IMR-90 (cell line): ENCODE data around the gene ZNF440. TPM values are rescaled to one million over a fixed set of nuclear protein-coding genes. Genes with fewer than 3 reads are reported as not detected.

Experiments used
- ATAC-seq: fragments of 200-7000 bp; cut with Tn5 transposase; 2 replicates; pipeline ENCODE4 v1.9.1; 2020; ENCODE audit warnings: low read depth, mild to moderate bottlenecking, moderate library complexity
- BruUV-seq: library from RNA; stranded (reverse); fragments of 400-500 nt; replicated peaks from 2 replicates; lab custom pipeline; 2021; lab: Mats Ljungman, UMichigan
- CTCF ChIA-PET: fragments of 300-600 bp; formaldehyde crosslinking; extraction: SDS; loops from one replicate; lab custom pipeline; 2021; ENCODE audit warnings: antibody characterized with exemption; lab: Yijun Ruan, JAX
- POLR2A ChIA-PET: fragments of 300-600 bp; sonication (Branson Sonifier 250); formaldehyde crosslinking; loops from one replicate; lab custom pipeline; 2022; ENCODE audit warnings: antibody characterized with exemption; ENCODE audit not compliant: unreplicated experiment; lab: Charles Lee
- DNase-seq: peaks from one replicate; pipeline ENCODE4 v3.0.0; 2013
- H2AFZ ChIP-seq: replicated peaks from 2 replicates; pipeline ENCODE3; 2013; ENCODE audit warnings: low read length, mild to moderate bottlenecking; ENCODE audit not compliant: poor library complexity
- H2AK5ac ChIP-seq: 2 replicates; pipeline ENCODE4 v1.6.1; 2013; ENCODE audit warnings: low read depth, low read length, inconsistent platforms
- H2AK9ac ChIP-seq: replicated peaks from 2 replicates; pipeline ENCODE3; 2013; ENCODE audit warnings: mild to moderate bottlenecking, low read depth, low read length, moderate library complexity; ENCODE audit not compliant: poor library complexity
- H2BK120ac ChIP-seq: 2 replicates; pipeline ENCODE4 v1.6.1; 2013; ENCODE audit warnings: low read depth, low read length, inconsistent platforms
- H2BK15ac ChIP-seq: 3 replicates; pipeline ENCODE4 v1.6.1; 2013; ENCODE audit warnings: low read depth, low read length, inconsistent platforms
- H2BK20ac ChIP-seq: 2 replicates; pipeline ENCODE4 v1.6.1; 2013; ENCODE audit warnings: low read depth, mild to moderate bottlenecking, inconsistent platforms, low read length, moderate library complexity
- H2BK5ac ChIP-seq: 2 replicates; pipeline ENCODE4 v1.6.1; 2013; ENCODE audit warnings: mild to moderate bottlenecking, low read depth, low read length, inconsistent platforms; ENCODE audit not compliant: poor library complexity, severe bottlenecking
- H3K14ac ChIP-seq: replicated peaks from 2 replicates; pipeline ENCODE4 v1.6.1; 2013; ENCODE audit warnings: low read depth, low read length, inconsistent platforms
- H3K18ac ChIP-seq: 2 replicates; pipeline ENCODE4 v1.6.1; 2013; ENCODE audit warnings: low read depth, low read length, control low read depth
- H3K23ac ChIP-seq: 2 replicates; pipeline ENCODE4 v1.6.1; 2013; ENCODE audit warnings: low read depth, low read length, inconsistent platforms
- H3K27ac ChIP-seq: 2 replicates; pipeline ENCODE4 v1.5.1; 2013; ENCODE audit warnings: mild to moderate bottlenecking, control low read depth, low read length; ENCODE audit not compliant: insufficient read depth
- H3K27me3 ChIP-seq: 2 replicates; pipeline ENCODE4 v1.6.1; 2013; ENCODE audit warnings: low read length; ENCODE audit not compliant: control insufficient read depth, insufficient read depth
- H3K36me3 ChIP-seq: 2 replicates; pipeline ENCODE4 v1.6.1; 2013; ENCODE audit warnings: low read length, mixed read lengths; ENCODE audit not compliant: control insufficient read depth, insufficient read depth
- H3K4ac ChIP-seq: 2 replicates; pipeline ENCODE4 v1.6.1; 2013; ENCODE audit warnings: low read depth, low read length, inconsistent platforms
- H3K4me1 ChIP-seq: 2 replicates; pipeline ENCODE4 v1.6.1; 2013; ENCODE audit warnings: low read length, mixed read lengths; ENCODE audit not compliant: control insufficient read depth, insufficient read depth
- H3K4me2 ChIP-seq: 2 replicates; pipeline ENCODE4 v1.6.1; 2013; ENCODE audit warnings: low read depth, mild to moderate bottlenecking, control low read depth, low read length, moderate library complexity
- H3K4me3 ChIP-seq: 2 replicates; pipeline ENCODE4 v1.5.1; 2013; ENCODE audit warnings: low read depth, mild to moderate bottlenecking, control low read depth, low read length, moderate library complexity; ENCODE audit not compliant: insufficient read depth
- H3K56ac ChIP-seq: 2 replicates; pipeline ENCODE4 v1.6.1; 2013; ENCODE audit warnings: low read length, inconsistent platforms; ENCODE audit not compliant: insufficient read depth; ENCODE audit errors: extremely low read depth
- H3K79me1 ChIP-seq, 2 experiments: 2 replicates each; pipeline ENCODE4 v1.6.1; 2013; ENCODE audit warnings: low read length in 2 of 2, inconsistent platforms in 1 of 2, low read depth in 1 of 2
- H3K9ac ChIP-seq: 2 replicates; pipeline ENCODE4 v1.6.1; 2013; ENCODE audit warnings: low read depth, low read length, control low read depth
- H3K9me1 ChIP-seq: 2 replicates; pipeline ENCODE4 v1.6.1; 2013; ENCODE audit warnings: low read length, inconsistent platforms; ENCODE audit not compliant: insufficient read depth
- H3K9me3 ChIP-seq: 2 replicates; pipeline ENCODE4 v1.6.1; 2013; ENCODE audit warnings: low read length; ENCODE audit not compliant: control insufficient read depth, insufficient read depth
- H4K20me1 ChIP-seq: 2 replicates; pipeline ENCODE4 v1.6.1; 2013; ENCODE audit warnings: low read length, inconsistent platforms; ENCODE audit not compliant: insufficient read depth
- H4K5ac ChIP-seq: 2 replicates; pipeline ENCODE4 v1.6.1; 2013; ENCODE audit warnings: mild to moderate bottlenecking, low read depth, low read length, control low read depth
- H4K8ac ChIP-seq, 2 experiments: 2 replicates each; pipeline ENCODE4 v1.6.1; 2013; ENCODE audit warnings: low read depth in 2 of 2, low read length in 2 of 2, control low read depth in 1 of 2, inconsistent platforms in 1 of 2
- H4K91ac ChIP-seq: 2 replicates; pipeline ENCODE4 v1.6.1; 2013; ENCODE audit warnings: low read depth, low read length, inconsistent platforms; ENCODE audit not compliant: insufficient read depth
- CHD1 ChIP-seq: IDR thresholded peaks from 2 replicates; pipeline ENCODE4 v1.6.1; 2012; ENCODE audit warnings: low read depth, low read length, improper control_type of control experiment
- MAZ ChIP-seq: IDR thresholded peaks from 2 replicates; pipeline ENCODE4 v1.6.1; 2012; ENCODE audit warnings: low read depth, mild to moderate bottlenecking, low read length, improper control_type of control experiment, moderate library complexity, borderline replicate concordance
- RCOR1 ChIP-seq: IDR thresholded peaks from 2 replicates; pipeline ENCODE4 v1.6.1; 2012; ENCODE audit warnings: mild to moderate bottlenecking, low read length, improper control_type of control experiment; ENCODE audit not compliant: insufficient replicate concordance
- RFX5 ChIP-seq: IDR thresholded peaks from 2 replicates; pipeline ENCODE4 v1.8.0; 2012; ENCODE audit warnings: low read depth, mild to moderate bottlenecking, low read length, moderate library complexity
- SMC3 ChIP-seq: fragments of 150-350 bp; IDR thresholded peaks from 2 replicates; pipeline ENCODE4 v1.6.1; 2016; ENCODE audit warnings: low read depth, mild to moderate bottlenecking, antibody characterized with exemption, low read length, moderate library complexity
- WGBS, 2 experiments: methylation state at CpG; one replicate each; pipeline versions ENCODE4 v1.1.5 to v1.1.7; 2013; ENCODE audit warnings: missing lambda C conversion rate in 2 of 2; ENCODE audit not compliant: insufficient read length in 1 of 2; ENCODE audit errors: extremely low coverage in 2 of 2; 5-methylcytosine and 5-hydroxymethylcytosine counted together
- dilution Hi-C: fragments of 300-500 bp; cut with HindIII; formaldehyde crosslinking; loops from one replicate; pipeline ENCODE4 v1.14.3; 2018; ENCODE audit warnings: low sequenced_read_pairs; ENCODE audit not compliant: unreplicated experiment
- in situ Hi-C: fragments of 300-500 bp; cut with MboI; formaldehyde crosslinking; loops from 3 replicates; pipeline ENCODE4 v1.14.3; 2019; ENCODE audit warnings: low sequenced_read_pairs, inconsistent platforms, mixed read lengths
- intact Hi-C: fragments of 100-400 bp; cut with micrococcal nuclease; formaldehyde crosslinking; loops from 2 replicates; pipeline ENCODE4 v1.10.0; 2022
- polyA plus RNA-seq, 3 experiments: library from polyadenylated mRNA; depleted of rRNA; stranded (reverse); fragments of >200 nt; gene quantifications; 2 replicates each; pipeline ENCODE4 v1.2.3, GENCODE V29; 2012; ENCODE audit warnings: low replicate concordance in 1 of 3
- total RNA-seq: library from RNA; depleted of rRNA; stranded (reverse); fragments of >200 nt; gene quantifications from 2 replicates; pipeline ENCODE4 v1.2.3, GENCODE V29; 2012
- TF ChIP-seq, protein P1 (sequence below): fragments of 150-350 bp; IDR thresholded peaks from 2 replicates; pipeline ENCODE4 v1.6.1; 2017; ENCODE audit warnings: mild to moderate bottlenecking, antibody characterized with exemption, low read length, low read depth

ZNF440 gene
- total and polyA plus RNA-seq, 2 of the 4 experiments (the other 2 are of a cell fraction), result 2.8 to 8.4 TPM

DNA sequence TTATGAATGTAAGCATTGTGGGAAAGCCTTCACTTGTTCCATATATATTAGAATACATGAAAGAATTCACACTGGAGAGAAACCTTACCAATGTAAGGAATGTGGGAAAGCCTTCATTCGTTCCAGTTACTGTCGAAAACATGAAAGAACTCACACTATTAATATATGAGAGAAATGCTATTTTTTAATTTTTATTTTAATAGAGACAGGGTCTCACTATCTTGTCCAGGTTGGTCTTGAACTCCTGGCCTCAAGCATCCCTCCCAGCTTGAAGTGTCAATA is 7.0 kb upstream of the ZNF440 start:
- Histone ChIP-seq H3K9me3 (peaks cover 45% of the 10 kb centered on the region), H3K4me2 (no peak overlapping the region), H4K91ac (no peak overlapping the region), H3K9ac (no peak overlapping the region), H4K20me1 (no peaks in the 10 kb centered on the region), H2BK20ac (no peak overlapping the region), H3K18ac (no peak overlapping the region), H4K5ac (no peak overlapping the region), H2AK9ac (no peak overlapping the region), H3K4me1 (no peaks in the 10 kb centered on the region), H3K9me1 (no peaks in the 10 kb centered on the region), H2BK5ac (no peak overlapping the region), H3K4me3 (no peak overlapping the region), H4K8ac (no peak overlapping the region), H3K4ac (no peak overlapping the region), H2BK120ac (no peak overlapping the region), H3K27ac (no peak overlapping the region), H3K14ac (no peak overlapping the region), H3K36me3 (peaks cover 22% of the 10 kb centered on the region), H3K56ac (no peak overlapping the region), H2BK15ac (no peak overlapping the region), H3K79me1 (no peaks in the 10 kb centered on the region), H2AK5ac (no peak overlapping the region), H2AFZ (no peak overlapping the region), H3K27me3 (no peaks in the 10 kb centered on the region), H3K23ac (no peak overlapping the region)
- in situ Hi-C loops, result no loop called here
- BruUV-seq, result no TSS peak
- ATAC-seq (no peak), DNase-seq (no peak)
- ChIA-PET CTCF (no interaction called here), POLR2A (no interaction called here)
- intact Hi-C loops, result no loop called here
- no peak for TF ChIP-seq RFX5
- TF ChIP-seq, protein P1, sequence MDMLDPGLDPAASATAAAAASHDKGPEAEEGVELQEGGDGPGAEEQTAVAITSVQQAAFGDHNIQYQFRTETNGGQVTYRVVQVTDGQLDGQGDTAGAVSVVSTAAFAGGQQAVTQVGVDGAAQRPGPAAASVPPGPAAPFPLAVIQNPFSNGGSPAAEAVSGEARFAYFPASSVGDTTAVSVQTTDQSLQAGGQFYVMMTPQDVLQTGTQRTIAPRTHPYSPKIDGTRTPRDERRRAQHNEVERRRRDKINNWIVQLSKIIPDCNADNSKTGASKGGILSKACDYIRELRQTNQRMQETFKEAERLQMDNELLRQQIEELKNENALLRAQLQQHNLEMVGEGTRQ, result no peak
- TF ChIP-seq CHD1, result no peak
- no peak for TF ChIP-seq MAZ
- TF ChIP-seq SMC3, result no peak
- no peak for TF ChIP-seq RCOR1
- dilution Hi-C loops, result no loop called here
- no CpG with 5 or more reads among the region's 2 CpGs for WGBS, 2 experiments
